Activated CD4-positive, alpha-beta T cell treated with anti-CD3 and anti-CD28 coated beads, Interleukin-2, Interleukin-6, amounts not matched to agents 100 ng/mL and 50 ng/mL, durations not matched to agents 16 hours and 8 hours (primary cell): ENCODE measurements around the gene MACROD2.
"Not testable (repeated sequence)": the region's sequence is repeated elsewhere in the genome, so short reads cannot be mapped to it uniquely, and the experiment has no call there.

Source experiments
- DNase-seq: peaks from one replicate; pipeline ENCODE4 v3.0.0-alpha.2; 2020

Gene MACROD2

DNA sequence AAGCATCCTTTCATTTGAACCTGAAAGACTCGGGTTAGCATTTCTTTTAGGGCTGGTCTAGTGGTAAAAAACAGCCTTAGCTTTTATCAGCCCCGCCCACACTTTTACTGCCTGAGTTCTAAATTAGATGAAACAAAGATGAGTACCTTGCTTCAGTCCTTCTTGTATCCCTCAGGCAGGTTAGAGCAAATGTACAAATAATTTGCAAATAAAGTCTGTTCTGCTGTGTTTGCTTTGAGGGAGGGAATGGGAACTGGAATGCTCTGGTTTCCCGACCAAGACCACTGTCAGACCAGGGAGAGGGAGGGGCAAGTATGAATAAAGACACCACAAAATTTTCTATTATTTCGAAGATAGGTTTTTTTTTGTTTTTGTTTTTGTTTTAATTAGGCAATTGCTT is 427.6 kb downstream of the MACROD2 start:
- no peak for DNase-seq

DNA sequence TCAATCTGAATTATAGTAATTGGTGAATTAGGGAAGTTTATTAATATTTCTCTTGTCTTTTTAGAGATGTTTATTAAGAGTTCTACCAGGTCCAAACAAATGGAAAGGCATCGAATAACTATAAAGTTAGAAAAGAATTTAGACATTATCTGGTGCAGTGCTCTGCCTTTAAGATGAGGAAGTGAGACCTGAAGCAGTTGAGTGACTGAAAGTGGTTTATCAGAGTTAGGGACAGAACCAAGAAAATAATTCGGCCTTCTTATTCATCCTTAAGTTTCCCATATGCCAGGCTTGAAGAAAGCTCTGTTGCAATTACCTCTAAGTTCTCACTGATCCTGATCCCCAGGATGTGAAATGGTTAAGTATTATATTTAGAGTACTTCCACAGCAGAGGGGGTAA is 436.3 kb downstream of the MACROD2 start:
- no peak for DNase-seq

DNA sequence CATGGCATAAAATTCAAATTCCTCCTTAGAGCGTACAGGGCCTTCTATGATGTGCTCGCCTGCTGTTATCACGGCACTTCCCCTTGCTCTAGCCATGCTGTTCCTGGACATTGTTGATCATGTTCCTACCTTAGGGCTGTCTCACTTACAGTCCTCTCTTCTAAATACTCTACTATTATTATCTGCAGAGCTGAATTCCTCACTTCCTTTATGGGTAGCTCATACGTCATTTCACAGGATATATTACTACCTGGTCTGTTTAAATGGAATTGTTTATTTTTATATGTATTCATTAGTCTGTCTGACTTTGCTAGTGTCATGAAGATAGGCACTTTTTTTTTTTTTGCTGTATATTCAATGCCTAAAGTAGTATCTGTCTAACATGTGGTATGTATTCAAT is 436.8 kb downstream of the MACROD2 start:
- DNase-seq, result no peak

DNA sequence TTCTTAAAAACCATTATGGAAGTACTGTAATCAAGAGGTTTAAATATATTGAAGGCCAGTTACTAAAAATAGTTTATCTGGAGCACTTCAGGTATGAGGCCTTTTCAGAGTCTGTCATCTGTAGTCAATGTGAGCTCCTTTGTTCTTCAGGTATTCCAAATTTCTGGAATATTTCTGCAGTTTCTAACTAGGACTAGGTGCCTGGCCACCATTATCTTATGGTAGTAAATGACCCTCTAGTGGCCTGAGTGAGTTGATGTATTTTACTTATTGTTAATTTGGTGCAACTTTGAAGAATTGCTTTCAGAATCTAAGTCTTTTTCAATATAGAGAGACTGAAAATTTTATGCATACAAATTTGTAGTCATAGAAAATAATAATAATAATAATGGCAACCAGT is 437.3 kb downstream of the MACROD2 start:
- no peak for DNase-seq

DNA sequence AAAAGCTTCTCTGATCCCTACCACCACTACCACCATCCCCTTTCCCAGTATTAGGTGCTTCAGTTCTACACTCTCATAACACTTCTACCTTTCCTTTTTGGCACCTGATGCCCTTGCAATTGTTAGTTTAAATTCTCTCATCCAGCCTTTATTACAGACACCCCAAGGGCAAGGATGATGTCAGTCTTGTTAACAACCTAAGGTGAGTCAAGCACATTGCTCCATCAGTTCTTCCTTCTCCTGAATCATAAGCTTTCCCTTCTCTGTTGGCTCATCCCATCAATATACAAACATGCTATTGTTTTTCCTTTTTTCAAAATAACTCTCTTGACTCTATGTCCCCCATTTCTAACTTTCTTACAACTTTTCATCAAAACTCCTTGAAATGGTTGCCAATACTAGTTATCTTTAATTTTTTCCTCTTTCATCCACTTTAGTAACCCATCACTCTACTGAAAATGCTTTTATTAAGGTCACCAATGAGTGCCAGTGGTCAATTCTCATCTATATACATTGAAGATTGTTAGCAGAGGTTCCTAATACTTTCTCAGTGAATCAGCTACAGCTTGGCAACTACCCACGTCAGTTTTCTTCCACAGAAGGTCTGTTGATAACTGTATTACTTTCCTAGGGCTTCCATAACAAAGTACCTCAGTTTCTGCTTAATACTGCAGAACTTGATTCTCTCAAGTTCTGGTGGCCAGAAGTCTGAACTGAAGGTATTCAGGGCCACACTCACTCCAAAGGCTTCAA is 439.2 kb downstream of the MACROD2 start:
- no peak for DNase-seq

DNA sequence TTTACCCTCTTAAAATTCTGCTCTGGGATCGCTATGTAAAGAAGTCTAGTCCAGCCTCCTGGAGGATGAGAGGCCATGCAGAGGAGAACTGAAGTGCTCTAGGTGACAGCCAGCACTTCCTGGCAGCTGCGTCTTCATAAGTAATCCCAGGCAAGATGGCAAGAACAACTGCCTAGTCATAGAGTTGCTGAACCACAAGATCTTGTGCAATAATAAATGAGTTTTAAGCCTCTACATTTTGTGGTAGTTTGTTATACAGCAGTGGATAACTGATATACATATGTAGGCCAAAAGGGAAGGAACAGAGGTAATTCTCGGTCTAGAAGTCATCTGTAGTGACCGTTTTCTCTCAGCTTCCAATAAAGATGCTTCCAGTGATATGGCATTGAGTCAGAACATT is 445.9 kb downstream of the MACROD2 start:
- no peak for DNase-seq

DNA sequence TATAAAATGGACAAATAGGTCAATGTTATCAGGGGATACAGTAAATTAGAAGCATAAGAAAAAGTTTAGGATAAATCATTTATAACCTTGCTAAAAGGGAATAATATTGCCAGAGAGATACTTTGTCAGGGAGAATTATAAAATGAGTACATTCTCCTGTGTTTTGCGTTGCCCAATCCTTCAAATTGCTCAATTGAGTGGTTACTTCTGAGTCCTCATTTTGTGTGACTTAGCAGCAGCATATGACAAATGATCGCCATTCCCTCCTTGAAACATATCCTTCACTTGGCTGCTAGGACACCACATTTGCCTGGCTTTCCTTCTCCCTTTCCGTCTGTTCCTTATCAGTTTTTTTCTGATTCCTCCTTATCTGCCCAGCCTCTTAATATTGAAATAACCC is 448.8 kb downstream of the MACROD2 start:
- DNase-seq, result no peak

DNA sequence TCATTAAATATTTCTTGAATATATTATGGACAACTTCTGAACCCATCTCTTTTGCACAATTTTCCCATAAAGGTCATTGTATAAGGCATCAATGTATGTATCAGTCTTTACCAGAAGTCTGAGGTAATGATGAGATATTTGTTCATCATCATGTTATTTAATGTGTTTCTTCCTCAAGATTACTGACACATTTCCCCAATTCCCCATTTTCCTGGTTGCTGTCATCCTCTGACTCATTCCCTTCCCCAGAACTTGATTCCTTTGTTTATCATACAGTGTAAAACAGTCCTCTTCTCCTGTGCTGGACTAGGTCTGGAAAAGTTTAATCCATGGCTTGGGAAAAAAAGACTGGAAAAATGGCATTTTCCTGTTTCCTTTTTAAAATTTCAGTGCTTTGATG is 450.0 kb downstream of the MACROD2 start:
- DNase-seq, result no peak

DNA sequence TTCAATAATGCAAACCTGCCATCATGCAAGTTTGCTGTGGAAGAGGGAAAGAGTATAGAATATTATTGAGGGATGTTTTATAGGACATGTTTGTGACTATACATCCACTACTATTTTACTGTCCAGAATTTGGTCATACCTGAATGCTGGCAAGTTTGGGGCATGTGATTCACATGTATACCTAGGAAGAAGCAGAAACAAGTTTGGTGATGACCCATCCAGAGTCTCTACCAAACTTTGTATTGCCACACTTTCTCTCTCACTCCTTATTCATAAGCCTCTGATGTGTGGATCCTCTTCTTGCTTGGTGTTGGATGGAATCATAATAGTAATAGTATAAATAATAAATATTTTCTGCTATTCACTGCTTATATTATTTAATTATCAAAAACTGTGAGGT is 450.6 kb downstream of the MACROD2 start:
- no peak for DNase-seq

DNA sequence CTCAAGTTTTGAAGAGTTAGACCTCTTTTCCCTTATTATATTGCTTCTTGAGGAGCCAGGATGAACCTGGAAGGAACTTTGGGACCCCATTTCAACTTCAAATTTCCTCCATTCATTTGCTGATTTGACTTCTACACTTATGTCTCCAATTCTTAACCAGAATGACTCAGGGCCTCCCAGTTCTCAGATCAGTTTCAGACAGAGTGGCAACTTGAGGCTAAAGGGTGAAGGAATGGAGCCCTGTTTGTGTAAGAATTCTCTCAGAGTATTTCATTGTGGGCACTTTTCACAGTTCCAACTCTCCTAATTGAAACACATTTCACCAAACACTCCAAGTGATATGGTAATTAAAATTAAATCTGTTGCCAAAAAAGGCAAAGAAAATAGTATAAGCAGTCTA is 451.1 kb downstream of the MACROD2 start:
- no peak for DNase-seq

DNA sequence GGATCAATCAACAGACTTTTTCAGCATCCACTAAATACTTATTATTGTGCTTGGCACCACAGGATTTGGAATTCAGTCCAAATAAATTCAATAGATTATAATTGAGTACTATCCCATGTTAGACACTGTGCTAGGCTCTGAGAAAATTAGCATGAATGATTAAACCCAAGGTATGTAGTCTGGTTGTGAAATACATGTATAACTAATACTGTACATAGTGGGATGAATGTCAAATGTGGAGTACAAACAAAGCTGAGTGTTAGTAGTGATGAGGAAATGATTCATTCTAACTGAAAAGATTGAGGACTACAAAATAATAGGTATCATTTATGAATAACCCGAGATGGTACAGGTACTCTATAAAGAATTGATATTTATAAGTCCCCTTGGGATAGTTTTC is 454.0 kb downstream of the MACROD2 start:
- DNase-seq, result no peak

DNA sequence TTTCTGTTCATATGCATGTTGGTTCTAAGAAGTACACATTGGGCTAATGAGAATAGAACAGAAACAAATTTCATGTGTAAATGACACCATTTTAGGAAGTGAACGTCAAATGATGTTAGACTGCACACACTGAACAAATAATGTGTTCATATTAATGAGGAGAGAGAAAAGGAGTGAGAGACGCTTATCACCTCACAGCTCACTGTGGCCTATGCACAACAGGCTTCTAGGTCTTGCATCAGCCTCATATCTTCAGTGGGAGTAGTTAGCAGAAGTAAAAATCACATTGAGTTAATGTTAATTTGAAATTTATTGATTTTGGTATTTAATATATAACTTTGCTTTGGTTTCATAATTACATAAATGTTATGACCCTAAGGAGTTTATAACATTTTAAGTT is 454.9 kb downstream of the MACROD2 start:
- DNase-seq, result no peak

DNA sequence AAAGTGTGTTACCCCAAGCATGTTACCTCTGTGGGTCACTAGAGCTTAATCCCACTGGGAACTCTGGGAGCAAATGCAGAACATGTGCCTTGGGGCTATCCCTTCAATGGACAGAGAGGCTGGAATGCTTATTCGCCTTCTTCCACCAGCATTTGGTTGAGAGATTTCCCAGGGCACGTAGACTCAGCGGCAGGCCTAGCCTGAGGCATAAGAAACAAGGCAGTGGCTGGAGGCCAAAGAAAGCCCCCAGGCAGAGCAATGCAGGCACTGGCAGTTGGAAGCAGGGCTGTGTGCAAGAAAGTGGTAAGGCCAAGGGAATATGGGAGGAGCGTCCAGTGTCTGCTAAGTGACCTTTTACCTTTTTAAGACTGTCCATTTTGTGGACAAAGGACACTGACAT is 456.1 kb downstream of the MACROD2 start:
- DNase-seq, result no peak

DNA sequence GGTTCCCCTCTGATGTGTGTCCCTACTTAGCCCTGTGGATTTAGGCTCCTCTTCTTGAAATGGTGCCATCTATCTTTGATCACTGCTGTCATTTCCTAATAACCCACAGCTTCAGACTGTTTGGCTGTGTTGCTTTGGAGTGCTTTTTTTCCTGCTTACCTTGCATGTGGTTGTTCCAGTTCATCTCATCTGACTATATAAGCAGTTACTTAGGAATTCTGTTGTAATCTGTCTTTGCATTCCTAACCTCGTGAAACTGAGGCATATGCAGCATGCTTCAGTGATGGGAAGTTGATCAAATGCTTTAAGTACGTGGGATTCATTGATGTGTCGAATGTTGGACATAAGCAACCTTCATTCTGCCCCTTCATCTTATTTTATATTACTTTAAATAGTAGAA is 457.9 kb downstream of the MACROD2 start:
- no peak for DNase-seq

DNA sequence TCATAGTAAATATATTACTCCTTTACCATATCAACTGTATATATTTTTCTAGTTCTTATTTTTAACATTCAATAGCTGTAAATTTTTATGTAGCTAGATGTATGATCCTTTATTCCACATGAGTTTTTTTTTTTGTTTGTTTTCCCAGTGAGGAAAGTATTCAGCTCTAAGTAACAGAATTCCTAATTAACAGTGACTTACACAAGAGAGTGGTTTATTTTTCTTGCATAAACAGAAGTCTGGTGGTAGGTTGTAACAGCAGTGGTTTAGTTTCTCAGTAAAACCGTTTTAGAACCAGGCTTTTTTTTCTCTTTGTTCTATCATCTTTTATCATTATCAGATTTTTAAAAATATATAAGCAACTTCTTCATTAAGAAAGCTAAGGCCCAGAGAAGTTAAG is 459.0 kb downstream of the MACROD2 start:
- DNase-seq, result no peak

DNA sequence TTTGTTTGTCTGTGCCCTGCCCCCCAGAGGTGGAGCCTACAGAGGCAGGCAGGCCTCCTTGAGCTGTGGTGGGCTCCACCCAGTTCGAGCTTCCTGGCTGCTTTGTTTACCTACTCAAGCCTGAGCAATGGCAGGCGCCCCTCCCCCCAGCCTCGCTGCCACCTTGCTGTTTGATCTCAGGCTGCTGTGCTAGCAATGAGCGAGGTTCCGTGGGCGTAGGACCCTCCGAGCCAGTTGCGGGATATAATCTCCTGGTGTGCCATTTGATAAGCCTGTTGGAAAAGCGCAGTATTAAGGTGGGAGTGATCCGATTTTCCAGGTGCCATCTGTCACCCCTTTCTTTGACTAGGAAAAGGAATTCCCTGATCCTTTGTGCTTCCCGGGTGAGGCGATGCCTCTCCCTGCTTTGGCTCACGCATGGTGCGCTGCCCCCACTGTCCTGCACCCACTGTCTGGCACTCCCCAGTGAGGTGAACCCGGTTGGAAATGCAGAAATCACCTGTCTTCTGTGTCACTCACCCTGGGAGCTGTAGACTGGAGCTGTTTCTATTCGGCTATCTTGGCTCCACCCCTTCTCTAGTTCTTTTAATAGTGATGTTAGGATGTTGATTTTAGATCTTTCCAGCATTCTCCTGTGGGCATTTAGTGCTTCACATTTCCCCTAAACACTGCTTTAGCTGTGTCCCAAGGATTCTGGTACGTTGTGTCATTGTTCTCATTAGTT is 471.9 kb downstream of the MACROD2 start:
- DNase-seq, result not testable (repeated sequence)

DNA sequence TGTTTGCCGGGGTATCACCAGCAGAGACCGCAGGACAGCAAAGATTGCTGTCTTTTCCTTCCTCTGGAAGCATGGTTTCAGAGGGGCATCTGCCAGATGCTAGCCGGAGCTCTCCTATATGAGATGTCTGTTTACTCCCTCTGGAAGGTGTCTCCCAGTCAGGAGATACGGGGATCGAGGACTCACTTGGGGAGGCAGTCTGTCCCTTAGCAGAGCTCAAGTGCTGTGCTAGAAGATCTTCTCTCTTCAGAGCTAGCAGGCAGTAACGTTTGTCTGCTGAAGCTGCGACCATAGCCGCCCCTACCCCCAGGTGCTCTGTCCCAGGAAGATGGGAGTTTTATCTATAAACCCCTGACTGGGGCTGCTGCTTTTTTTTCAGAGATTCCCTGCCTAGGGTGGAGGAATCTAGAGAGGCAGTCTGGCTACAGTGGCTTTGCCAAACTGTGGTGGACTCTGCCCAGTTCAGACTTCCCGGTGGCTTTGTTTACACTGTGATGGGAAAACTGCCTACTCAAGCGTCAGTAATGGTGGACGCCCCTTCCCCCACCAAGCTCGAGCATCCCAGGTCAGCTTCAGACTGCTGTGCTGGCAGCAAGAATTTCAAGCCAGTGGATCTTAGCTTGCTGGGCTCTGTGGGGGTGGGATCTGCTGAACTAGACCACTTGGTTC is 475.0 kb downstream of the MACROD2 start:
- DNase-seq, result no peak

DNA sequence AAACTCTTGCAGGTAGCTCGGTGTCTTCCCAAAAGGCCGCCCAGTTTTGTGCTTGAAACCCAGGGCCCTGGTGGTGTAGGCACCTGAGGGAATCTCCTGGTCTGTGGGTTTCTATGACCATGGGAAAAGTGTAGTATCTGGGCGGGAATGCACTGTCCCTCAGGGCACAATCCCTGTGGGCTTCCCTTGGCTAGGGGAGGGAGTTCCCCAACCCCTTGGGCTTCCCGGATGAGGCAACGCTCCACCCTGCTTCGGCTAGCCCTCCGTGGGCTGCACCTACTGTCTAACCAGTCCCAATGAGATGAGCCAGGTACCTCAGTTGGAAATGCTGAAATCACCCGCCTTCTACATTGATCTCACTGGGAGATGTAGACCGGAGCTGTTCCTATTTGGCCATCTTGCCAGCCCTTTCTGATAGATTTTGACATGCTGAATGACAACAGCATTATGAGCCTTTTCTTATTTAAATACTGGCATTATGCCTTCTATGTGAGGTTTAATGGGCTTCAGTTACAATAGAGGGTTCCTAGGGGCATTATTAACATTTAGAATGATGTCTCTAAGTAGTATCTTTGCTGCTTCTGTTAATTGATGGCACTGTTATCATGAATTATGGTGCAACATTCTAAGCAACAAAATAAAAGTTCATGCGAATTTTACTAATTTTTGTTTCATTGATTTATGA is 475.8 kb downstream of the MACROD2 start:
- no peak for DNase-seq

DNA sequence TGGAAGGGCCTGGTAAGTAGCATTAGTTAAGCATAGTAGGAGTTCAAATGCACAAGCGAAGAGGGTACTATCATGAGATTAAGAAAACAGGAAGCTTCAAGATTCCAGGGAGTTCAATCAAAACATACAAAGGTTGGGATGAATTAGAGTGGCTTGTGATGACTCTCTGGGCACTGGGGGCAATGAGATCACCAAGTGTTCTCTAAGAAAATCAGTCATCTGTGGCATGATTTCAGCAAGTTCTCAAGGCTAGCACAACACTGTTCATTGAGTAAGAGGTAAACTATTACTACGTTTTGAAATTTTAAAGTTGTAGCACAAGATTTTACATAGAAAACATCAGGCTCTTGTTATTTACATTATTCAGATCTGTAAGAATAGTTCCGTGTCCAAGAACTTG is 481.8 kb downstream of the MACROD2 start:
- no peak for DNase-seq

DNA sequence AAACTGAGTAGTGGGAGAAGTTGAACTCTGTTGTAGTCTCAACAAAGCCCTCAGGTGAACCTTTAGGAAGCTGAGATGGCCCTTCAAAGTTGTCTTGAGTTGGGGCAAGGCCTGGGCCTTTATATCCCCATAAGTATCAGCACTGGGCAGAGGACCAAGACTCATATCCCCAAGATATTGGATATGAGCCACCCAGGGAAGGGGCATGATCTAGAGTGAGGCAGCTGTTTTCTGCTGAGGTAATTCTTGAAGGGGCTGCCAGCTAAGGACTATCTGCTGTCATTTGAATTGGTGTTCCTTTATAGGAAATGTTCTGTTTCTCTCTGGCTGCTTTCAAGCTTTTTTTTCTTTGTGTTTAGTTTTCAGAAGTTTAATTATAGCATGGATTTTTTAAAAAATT is 482.8 kb downstream of the MACROD2 start:
- no peak for DNase-seq

DNA sequence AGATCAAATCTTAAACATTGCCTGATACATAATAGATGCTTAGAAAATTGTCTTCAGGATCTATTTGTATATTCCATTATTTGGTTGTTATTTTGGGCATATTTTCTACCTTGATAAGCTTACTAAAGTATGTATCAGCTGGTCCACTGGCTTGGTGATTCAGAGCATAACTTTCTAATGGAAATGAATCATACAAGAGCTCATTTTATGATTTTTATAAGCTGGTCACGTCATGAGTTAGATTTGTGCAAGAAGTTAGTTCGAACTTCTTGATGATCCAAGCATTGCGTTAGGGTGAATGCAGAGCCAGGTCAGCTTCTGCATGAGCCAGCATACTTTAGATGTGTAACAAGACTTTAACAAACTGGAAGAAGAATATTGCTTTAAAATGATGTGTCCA is 486.5 kb downstream of the MACROD2 start:
- DNase-seq, result no peak

DNA sequence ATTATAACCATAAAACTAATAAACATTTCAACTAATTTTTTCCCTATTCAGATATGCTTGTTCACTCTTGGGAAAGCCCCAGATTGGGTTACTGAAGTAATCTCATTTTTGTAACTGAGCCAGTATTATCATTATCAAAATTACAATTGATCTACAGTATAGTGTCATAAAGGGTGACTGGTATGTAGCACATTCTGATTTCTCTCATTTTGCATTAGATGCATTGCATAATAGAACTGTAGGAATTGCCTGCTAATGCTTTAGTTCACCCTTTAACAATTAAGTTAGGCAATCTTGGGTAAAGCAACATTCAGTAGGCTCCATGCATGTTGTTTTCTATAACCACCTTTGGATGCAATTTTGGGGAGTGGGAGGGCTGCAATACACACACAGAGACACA is 492.9 kb downstream of the MACROD2 start:
- no peak for DNase-seq

DNA sequence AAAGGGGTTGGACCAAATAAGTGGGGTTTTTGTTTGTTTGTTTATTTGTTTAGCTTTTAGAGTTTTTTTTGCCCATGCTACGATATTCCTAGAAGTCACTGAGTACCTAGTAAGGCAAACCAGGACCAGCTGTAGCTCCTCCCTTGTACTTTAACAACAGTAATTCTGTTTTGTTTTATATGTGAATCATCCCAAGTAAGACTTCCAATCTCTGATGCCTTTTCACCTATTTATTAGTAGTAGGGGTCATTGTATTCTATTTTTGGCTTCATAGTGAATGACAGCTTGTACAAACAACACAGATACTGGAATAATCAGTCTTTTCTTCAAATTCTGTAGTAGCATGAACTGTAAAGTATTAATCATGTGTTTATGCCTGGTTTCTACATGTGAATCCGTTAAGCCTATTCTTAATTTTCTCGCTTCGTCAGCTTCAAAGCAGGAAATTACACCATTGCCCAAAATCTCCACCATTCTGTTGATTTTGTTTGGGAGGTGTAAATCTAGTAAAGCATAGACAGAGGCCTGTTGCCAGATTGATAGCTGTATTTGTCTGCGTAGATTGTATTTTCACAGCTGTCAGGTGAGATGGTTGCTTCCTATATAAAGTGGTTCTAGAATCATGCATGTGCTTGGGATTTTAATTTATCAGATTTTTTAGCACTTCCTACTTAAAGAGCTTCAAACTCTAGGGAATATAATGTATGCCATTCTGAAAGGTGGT is 493.6 kb downstream of the MACROD2 start:
- DNase-seq, result no peak
